ENCODE results near the gene CYP2A7. TPM values are rescaled to one million over a fixed set of nuclear protein-coding genes. Genes with fewer than 3 reads are reported as not detected.

CYP2A7 gene
- total and polyA plus RNA-seq, 5 donors from 2014 or later: not detected

Other genes starting within 250 kb of the CYP2A7 start
- 10.4 TPM for gene NUMBL, start 191.6 kb downstream of the CYP2A7 start, total RNA-seq
- gene NUMBL, start 191.6 kb downstream of the CYP2A7 start, polyA plus RNA-seq: 1 to 10 TPM in 1 of 4 donors, under 1 TPM in 3; 0.17 to 1.3 (median 0.43) TPM
- gene COQ8B, start 165.3 kb downstream of the CYP2A7 start, total RNA-seq: 32.4 TPM
- gene COQ8B, start 165.3 kb downstream of the CYP2A7 start, polyA plus RNA-seq: 10 to 100 TPM; 10.6 to 15.0 (median 13.5) TPM
- 5.6 TPM for gene ITPKC, start 165.1 kb downstream of the CYP2A7 start, total RNA-seq
- gene ITPKC, start 165.1 kb downstream of the CYP2A7 start, polyA plus RNA-seq: 1 to 10 TPM; 2.2 to 4.8 (median 4.5) TPM
- 5.5 TPM for gene ACTMAP, start 131.8 kb downstream of the CYP2A7 start, total RNA-seq
- 1 to 10 TPM; 2.1 to 3.2 (median 2.6) TPM for gene ACTMAP, start 131.8 kb downstream of the CYP2A7 start, polyA plus RNA-seq
- 78.6 TPM for gene SNRPA, start 131.0 kb downstream of the CYP2A7 start, total RNA-seq
- gene SNRPA, start 131.0 kb downstream of the CYP2A7 start, polyA plus RNA-seq: 10 to 100 TPM; 36.3 to 45.7 (median 40.5) TPM
- gene MIA, start 106.7 kb downstream of the CYP2A7 start, total RNA-seq: not detected
- gene MIA, start 106.7 kb downstream of the CYP2A7 start, polyA plus RNA-seq: not detected
- gene RAB4B, start 104.0 kb downstream of the CYP2A7 start, total RNA-seq: 62.2 TPM
- gene RAB4B, start 104.0 kb downstream of the CYP2A7 start, polyA plus RNA-seq: 10 to 100 TPM; 72.8 to 89.3 (median 80.1) TPM
- gene EGLN2, start 83.0 kb downstream of the CYP2A7 start, total RNA-seq: 135 TPM
- 100 to 1,000 TPM; 159 to 191 (median 177) TPM for gene EGLN2, start 83.0 kb downstream of the CYP2A7 start, polyA plus RNA-seq
- not detected for gene CYP2A6, start 31.8 kb downstream of the CYP2A7 start, total RNA-seq
- not detected for gene CYP2A6, start 31.8 kb downstream of the CYP2A7 start, polyA plus RNA-seq
- gene CYP2B6, start 109.1 kb upstream of the CYP2A7 start, total RNA-seq: not detected
- gene CYP2B6, start 109.1 kb upstream of the CYP2A7 start, polyA plus RNA-seq: under 1 TPM in 1 of 4 donors, not detected in 3; 0.14 TPM
- gene CYP2A13, start 206.2 kb upstream of the CYP2A7 start, total RNA-seq: not detected
- not detected for gene CYP2A13, start 206.2 kb upstream of the CYP2A7 start, polyA plus RNA-seq
- 0.25 TPM for gene CYP2F1, start 232.2 kb upstream of the CYP2A7 start, total RNA-seq
- not detected for gene CYP2F1, start 232.2 kb upstream of the CYP2A7 start, polyA plus RNA-seq